ENCODE results near the gene PGAP3.

DNA sequence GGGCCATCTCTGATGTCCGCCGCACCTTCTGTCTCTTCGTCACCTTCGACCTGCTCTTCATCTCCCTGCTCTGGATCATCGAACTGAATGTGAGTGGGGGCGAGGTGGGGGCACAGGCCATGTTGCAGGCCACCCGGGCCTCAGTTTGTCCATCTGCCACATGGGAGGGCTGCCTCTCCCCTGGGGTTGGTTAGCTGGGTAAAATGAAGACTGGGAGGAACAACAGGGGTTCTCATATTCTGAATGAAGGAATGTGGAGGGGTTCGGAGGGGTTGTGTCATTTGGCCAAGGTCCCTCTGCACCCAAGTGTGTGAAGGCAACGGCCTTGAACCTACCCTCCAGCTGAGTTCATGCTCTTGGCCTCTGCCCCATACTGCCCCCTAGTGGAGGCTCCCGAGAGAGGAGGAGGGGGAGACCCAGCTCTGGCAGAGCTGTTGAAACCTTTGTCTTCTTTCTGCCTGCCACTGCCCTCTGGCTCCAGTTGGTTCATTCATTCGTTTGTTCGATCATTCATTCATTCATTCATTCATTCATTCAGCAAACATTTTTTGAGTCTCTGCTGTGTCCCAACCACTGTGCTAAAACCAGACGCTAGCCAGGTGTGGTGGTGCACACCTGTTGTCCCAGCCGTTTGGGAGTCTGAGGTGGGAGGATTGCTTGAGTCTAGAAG lies 34.1 kb downstream of the PGAP3 start:
- TF ChIP-seq, protein P1, sequence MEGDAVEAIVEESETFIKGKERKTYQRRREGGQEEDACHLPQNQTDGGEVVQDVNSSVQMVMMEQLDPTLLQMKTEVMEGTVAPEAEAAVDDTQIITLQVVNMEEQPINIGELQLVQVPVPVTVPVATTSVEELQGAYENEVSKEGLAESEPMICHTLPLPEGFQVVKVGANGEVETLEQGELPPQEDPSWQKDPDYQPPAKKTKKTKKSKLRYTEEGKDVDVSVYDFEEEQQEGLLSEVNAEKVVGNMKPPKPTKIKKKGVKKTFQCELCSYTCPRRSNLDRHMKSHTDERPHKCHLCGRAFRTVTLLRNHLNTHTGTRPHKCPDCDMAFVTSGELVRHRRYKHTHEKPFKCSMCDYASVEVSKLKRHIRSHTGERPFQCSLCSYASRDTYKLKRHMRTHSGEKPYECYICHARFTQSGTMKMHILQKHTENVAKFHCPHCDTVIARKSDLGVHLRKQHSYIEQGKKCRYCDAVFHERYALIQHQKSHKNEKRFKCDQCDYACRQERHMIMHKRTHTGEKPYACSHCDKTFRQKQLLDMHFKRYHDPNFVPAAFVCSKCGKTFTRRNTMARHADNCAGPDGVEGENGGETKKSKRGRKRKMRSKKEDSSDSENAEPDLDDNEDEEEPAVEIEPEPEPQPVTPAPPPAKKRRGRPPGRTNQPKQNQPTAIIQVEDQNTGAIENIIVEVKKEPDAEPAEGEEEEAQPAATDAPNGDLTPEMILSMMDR (IDR thresholded peaks at IDR 0.05; ENCODE audit: low read length): peak; percentile 94
- no peak for TF ChIP-seq EZH2 (IDR thresholded peaks at IDR 0.05; ENCODE audit: borderline replicate concordance, low read length)
